ENCODE measurements around the gene GON7.

- TF ChIP-seq CTCF (IDR thresholded peaks at IDR 0.05) (no peak), POLR2AphosphoS5 (IDR thresholded peaks at IDR 0.05) (no peak), POLR2A (IDR thresholded peaks at IDR 0.05) (no peak)
Measured at GRCh38 chr14:93175492-93175891, 31.4 kb downstream of the GON7 start.

All from sigmoid colon (tissue), 4 donors.